ENCODE results near the gene CDKN2C.

The CDKN2C gene

DNA sequence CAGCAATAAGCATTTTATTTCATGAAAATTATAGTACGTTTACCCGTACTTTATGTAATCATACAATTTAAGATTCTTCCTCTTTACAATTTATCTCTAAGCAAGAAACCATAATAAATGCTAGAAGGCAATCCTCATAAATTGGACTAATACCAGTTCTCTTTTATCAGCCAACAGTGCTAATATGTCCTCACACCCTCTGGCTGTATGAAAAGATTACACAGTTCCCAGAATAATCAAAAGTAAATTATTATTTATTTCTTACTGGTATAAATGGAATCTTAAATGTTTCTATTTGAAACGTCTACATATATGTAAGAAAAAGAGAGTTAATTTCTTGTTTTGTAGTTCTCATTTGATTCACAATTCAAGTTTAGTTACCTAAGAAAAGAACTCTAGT is 3.1 kb upstream of the CDKN2C start:
- DNase-seq (ENCODE audit: low spot score): peak; percentile 75

DNA sequence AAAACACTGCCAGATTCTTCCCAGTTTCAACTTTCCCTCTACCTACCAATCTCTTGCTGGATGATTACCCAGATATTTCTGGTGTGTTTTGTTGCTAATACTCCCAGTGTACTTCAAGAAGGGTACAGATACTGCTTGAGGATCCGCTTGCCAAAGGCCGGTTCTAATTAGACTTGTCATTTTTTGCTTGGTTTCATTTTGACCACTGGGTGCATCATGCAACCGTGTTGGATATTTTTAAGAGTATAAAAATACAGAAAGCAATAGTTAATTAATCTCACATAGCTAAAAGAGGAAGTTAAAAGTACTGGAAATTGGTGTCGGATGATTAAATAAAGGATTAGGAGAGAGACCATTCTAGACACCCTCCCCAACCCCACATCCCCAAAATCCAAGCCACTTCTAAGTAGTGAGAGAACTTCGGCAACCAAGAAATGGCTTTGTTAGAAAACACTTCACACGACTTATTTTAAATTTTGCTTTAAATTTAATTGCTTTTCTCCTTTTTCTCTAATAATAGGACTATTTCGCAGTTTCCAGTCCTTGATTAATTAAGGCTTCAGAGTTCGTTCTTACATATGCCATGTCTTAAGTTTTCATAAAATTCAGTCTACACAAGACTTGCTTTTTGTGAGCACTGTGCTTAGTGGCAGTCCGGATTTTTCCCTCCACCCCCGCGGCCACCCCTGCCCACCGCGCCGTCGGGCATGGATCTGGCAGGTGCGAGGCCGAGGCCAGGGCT is 2.5 kb upstream of the CDKN2C start:
- DNase-seq (ENCODE audit: low spot score): peak; percentile 40

DNA sequence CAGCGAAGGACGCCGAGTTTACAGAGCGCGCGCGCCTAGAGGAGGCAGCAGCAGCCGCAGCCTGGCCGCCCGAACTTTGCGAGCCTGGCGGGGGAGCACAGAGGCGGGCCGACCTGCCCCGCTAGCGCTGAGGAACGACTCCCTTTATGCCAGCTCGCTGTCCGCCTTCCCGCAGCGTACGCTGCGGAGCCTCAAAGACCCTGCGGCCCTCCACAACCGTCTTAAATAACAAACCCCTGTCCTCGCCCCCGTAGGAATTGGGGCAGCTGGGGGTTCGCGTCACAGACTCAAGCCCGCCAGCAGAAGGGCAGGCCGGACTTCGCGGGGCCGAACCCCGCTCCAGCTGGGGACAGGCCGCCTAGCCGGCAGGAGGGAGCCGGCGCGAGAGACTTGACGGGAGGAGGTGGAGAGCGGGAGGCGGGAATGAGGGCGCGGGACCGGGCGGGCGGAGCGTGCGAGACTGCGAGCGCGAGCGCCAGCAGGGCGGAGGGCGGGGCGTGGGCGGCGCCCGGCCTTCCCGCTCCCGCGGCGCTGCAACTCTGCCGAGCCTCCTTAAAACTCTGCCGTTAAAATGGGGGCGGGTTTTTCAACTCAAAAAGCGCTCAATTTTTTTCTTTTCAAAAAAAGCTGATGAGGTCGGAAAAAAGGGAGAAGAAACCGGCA is 1.8 kb upstream of the CDKN2C start:
- peak; percentile 89 for DNase-seq (ENCODE audit: low spot score)

DNA sequence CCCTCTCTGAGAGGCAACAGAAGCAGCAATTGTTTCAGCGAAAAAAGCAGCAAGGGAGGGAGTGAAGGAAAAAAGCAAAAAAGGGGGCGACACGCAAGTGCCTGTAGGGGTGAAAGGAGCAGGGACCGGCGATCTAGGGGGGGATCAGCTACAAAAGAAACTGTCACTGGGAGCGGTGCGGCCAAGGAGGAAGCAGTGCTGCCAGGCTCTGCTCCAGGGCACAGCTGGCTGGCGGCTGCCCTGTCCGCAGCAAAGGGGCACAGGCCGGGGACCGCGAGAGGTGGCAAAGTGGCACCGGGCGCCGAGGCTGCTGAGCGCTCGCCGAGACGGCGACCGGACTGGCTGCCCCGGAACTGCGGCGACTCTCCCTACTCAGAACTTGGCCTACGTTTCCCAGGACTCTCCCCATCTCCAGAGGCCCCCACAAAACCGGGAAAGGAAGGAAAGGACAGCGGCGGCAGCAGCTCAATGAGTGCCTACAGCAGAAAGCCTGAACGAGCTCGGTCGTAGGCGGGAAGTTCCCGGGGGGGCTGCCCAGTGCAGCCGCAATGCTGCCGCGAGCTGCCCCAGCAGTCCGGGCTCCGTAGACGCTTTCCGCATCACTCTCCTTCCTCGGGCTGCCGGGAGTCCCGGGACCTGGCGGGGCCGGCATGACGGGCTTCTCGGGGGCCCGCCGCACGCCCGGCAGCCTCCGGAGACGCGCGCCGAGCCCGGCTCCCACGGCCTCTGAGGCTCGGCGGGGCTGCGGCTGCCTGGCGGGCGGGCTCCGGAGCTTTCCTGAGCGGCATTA is 1.0 kb upstream of the CDKN2C start:
- DNase-seq (ENCODE audit: low spot score): peak; percentile 32

DNA sequence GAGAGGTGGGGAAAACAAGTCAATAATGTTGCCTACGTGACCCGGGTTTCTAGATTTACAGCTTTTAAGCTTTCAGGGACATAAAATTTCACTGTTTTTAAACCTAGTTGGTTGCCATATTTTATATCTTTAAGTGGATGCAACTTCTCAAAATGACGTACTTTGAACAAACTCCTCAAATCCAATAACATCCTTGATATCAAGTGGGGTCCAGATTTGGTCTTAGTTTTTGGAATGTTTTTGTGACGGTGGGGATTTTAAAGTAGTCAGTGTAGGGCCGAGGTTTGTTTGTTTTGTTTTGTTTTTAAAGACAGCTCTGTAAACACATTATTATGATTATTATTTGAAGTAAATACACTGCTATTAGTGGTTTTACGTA is 453 bp downstream of the CDKN2C start:
- no peak for DNase-seq (ENCODE audit: low spot score)

DNA sequence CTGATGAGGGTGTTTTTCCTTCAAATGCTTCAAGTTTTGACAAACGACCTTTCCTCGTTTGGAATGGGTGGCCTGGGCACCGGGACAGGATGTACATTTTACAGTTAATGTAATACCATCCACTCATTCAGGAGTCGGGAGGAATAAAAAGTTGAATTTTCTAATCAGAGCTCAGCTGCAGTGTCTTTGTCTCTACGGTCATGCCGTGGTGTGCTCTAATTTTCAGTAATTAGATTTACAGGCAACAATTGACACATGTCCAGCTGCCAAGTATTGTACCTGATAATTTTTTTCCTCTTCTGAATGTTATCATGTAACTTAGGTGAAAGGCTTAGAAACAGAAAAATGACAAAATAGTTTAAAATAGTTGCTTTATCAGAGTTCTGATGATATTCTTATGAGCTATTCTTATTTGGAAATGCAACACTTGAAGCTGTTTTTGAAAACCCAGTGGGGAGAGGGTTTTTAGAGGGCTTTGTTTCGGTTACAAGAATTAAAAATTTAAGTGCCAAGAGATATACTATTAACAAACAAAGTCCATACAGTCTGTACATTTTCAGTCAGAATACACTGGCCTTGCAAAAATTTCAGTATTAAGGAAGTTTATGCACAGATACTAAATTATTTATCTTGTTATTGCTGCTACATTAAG is 1.0 kb downstream of the CDKN2C start:
- peak; percentile 20 for DNase-seq (ENCODE audit: low spot score)

DNA sequence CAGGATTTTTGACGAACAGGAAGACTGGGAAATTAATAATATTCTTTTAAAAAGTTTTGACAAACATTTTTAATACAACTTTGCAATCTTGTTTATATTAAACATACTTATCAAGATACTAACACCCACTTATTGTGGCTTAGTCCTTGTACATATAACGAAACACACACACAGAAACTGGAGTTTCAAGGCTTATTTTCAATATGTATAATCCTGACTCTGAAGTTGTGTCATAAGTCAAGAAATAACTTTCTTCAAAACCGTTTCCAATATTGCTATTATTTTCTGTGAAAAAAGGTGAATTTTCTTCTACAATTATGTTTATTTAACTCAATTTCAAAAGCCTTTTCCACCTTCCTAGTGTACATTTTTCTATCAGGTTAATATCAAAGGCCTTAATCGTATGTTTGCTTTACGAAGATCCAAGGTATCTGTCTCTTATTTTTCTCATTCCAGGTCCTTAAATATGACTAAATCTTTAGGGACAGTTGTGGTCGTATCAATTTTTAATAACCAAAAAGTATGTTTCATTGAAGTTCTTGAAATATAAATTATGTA is 1.8 kb downstream of the CDKN2C start:
- no peak for DNase-seq (ENCODE audit: low spot score)

DNA sequence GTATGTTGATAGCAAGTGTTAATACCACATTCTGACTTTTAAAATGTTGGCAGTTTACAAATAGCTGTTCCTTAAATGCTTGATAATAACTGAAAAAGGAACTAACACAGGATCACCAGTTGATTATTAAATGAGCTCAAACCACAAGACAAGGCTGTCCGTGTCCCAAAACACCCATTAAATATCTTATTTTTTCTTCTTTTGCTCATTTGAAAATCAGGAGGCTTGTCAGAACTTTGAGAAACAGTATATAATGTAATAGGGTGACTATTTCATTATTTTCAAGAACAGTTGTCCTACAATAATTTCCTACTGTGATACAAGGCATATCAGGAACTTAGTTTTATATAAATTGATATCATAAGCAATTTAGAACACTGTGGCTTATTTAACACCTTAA is 2.7 kb downstream of the CDKN2C start:
- DNase-seq (ENCODE audit: low spot score): no peak

DNA sequence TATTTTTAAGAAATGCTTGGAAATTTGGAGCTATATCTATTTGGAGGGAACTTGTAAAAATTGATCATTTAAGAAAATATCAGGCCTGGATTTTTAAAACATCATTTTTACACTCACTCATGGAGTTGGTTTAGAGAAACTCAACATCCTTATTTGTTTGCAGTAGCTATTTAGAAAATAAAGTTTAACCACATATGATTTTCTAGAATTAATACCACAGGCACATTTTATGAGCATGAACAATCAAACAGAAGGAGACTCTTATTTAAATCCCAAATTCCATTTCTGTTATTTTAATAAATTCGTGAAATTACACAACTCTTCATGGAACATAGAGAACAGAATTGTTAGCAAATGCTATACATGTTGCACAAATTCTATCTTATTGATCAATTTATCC is 3.2 kb downstream of the CDKN2C start:
- no peak for DNase-seq (ENCODE audit: low spot score)

DNA sequence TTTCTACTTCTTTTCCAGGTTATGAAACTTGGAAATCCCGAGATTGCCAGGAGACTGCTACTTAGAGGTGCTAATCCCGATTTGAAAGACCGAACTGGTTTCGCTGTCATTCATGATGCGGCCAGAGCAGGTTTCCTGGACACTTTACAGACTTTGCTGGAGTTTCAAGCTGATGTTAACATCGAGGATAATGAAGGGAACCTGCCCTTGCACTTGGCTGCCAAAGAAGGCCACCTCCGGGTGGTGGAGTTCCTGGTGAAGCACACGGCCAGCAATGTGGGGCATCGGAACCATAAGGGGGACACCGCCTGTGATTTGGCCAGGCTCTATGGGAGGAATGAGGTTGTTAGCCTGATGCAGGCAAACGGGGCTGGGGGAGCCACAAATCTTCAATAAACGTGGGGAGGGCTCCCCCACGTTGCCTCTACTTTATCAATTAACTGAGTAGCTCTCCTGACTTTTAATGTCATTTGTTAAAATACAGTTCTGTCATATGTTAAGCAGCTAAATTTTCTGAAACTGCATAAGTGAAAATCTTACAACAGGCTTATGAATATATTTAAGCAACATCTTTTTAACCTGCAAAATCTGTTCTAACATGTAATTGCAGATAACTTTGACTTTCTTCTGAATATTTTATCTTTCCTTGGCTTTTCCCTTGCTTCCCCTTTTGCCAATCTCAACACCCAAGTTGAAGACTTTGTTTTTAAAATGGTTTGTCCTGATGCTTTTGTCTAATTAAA is 4.0 kb downstream of the CDKN2C start:
- no peak for DNase-seq (ENCODE audit: low spot score)

DNA sequence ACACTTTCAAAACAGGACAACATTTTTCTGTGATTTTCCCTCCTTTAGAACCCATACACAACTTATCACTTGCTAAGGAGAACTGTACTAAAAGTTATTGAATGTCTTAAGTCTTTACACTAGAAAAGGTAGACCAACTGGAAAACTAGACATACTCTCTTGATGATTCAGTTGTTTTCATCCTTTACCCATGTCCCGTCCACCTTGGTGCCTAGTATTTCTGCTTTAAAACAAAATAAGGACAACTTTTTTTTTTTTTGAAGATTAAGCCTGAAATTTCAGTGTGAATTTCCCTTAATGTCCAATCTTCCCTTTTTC is 4.5 kb downstream of the CDKN2C start:
- no peak for DNase-seq (ENCODE audit: low spot score)

DNA sequence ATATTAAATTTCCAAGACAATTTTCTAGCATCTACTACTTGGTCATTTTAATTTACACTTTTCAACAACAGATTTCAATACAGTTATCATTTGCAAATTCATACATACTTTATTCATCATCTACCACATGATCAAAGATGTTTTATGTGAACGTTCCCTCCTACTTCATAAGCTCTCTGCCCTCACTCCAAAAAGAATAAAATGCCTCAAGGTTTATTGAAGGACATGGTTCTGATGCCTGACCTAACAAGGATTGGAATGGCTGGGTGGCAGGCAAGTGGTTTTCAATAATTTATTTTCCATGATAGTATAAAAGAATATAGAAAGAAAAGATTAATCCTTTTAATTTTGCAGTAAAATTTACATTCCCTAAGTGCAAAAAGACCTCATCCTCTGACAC is 5.4 kb downstream of the CDKN2C start:
- DNase-seq (ENCODE audit: low spot score): no peak

DNA sequence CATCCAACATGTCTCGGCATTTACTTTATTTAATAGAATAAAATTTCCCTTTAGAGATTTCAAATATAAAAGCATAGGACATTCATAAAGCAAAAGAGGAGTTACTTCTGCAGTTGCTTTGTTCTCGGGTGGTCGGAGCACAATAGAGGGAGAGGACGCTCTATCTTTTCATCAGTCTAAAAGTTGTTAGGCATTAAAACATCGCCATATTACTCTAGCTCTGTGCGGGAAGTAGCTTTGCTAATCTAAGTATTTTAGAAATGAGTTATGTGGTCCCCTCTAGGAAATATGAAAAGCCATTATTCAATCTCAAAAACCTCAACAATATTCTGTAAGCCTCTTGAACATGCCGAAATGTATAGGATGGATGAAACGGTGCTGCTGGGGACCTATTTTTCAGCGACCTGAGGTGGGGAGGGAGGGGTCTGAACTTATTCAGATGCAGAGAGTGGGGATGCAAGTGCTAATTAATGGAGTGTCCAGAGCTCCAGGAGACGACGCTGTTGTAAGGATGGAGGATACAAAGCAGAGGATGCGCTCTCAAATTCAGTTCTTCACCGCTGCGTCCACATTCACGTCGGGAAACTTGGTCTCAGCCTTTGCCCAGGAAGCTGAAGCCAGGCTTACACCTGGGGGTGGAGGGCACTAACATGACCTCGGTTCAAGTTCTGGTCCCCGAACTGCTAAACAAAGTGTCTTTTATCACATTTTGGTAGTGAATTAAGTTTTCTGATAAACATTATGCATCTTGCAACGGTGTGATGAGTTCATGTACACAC is 6.3 kb downstream of the CDKN2C start:
- DNase-seq (ENCODE audit: low spot score): no peak

DNA sequence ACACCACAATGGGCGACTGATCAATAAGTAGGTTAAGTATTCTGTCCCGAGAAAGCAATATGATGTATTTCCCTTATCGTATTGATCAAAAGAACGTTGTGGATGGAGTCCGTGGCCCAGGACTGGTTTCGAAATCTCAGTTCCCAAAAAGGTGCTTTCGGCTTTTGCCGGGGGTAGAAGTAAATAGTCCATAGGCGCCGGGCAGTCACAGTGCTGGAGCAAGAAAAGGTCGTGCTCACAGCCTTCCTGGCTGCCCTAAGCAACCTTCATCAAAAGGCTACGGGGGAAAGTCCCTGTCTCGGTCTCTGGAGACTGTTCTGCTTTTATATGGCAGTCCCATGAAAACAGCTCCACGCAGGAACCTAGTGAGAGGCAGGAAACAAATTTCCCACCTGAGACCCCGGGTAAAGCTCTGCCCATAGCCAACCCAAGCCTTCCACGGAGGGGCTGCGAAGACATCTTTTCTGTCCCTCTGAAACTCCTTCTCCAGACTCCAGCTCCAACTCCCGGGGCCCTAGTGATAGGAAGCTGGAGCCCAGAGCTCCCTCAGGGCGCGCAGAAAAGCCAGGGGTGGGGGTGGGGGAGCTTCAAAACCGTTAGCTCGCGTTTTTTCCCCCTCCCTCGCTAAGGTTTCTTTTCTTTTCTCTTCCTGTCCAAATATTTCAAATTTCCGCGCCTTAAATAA is 7.0 kb downstream of the CDKN2C start:
- DNase-seq (ENCODE audit: low spot score): peak; percentile 35

DNA sequence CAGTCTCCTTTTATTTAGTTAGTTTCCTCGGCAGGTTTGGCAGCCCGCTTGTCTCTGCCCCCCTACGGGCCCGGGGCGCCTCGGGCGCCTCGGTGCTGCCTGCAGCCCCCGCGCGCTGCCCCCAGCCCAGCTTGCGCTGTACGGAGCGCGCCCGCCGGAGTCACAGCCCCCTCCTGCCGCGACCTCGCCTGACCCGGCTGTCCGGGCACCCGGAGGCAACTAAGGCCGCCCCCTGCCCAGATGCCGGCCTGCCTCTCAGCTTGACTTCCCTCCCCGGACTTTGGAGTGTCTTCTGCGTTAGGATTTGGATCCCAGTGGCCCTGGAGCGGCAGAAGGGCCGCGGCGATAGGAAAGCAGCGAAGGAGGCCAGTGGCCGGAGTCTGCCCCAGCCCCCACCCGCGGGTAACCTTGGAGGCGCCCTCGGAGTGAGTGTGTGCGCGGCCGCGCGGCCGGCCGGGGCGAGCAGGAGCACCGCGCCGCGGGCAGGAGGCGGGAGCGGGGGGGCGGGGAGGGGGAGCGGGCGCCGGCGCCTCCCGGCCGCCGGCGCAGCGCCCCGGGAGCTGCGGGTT is 7.6 kb downstream of the CDKN2C start:
- DNase-seq (ENCODE audit: low spot score): peak; percentile 40

DNA sequence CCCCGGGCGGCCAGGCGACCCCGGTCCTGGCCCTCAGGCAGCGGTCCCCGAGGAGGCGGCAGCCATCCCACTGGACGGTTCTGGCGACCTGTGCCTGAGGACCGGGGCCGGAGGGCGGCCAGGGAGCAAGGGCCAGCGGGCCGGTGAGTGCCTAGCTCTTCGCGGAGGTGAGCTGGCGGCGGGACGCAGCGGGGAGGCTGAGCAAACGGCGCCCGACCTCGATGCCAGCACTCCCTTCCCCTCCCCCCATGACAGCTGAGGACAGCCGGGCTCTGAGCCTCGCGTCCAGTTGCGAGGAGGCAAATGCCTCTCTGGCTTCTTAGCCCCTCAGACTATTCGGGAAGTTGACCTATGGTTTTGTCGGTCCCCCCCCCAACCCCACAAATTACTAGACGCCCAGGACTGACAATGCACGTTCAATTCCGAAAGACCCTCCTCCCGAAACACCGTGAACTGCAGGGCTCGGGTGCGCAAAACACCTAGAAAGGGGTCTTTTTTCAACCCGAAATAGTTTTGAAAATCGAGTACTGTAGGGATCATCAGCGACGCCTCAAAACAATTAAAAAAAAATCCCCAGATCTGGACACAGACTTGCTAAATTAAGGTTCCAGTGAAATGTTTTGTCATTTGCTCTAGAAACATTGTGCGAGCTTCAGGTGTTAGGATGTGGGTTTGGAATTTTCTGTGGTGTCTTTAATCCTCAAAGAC is 8.3 kb downstream of the CDKN2C start:
- DNase-seq (ENCODE audit: low spot score): peak; percentile 63

DNA sequence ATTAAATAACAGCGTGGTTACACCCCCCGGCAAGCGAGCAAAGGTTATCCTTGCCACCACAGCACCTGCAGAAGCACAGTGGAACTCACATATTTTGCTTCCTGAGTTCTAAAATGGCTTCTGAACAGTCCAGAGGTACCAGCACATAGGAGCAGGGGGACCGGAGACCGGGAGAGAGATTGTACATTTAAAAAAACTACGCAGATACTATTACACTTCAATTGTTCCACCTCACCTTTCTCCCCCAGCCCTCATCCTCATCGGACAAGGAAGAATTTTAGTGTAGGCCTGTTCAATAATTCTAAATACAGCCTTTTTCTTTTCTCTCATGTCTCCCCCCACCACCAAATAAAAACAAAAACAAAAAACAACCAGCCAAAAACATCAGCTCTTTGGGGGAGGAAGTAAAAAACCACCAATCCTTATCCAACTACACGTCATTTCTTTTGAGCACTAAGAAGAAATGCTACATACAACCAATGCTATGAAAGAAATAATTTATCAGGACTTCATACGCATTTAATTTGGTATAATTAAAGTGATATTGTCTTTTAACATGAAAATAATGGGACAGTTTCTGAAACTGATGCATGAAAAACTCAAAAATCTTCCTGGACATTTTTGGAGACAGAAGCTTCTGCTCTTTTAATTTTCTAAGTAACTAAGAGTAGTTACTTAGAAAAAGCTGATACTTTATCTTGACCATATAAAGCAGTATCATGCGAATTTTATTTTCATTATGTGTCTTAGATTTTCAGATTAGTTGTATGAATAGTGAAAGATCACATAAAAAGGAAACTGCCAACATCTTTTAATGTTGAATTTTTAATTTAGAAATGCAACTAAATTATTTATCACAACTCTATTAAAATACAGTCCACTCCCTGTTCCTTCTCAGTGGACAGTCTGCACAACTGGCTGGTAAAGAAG is 9.1 kb downstream of the CDKN2C start:
- peak; percentile 32 for DNase-seq (ENCODE audit: low spot score)

DNA sequence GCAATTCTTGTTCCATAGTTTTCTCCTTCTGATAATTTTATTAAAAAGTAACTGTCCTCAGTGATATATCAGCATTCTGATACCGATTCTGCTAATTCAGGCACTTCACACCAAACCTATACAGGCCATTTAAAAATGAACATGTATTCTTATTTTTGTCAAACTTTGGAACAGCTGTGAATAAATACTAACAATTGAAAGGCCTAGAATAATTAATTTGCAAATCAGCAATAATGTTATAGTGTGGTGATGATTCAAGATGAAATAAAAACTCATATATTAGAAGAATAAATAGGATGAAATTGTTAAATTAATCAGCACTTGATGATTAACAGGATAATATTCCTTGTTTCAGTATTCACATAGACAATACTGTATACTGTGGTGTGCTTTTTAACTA is 9.9 kb downstream of the CDKN2C start:
- DNase-seq (ENCODE audit: low spot score): no peak

Measured in hematopoietic multipotent progenitor cell treated with erythropoietin and hydrocortisone succinate and interleukin-3 and kit ligand, for 15 days (in vitro differentiated cells).